ENCODE results near the gene TSPAN19. TPM values are rescaled to one million over a fixed set of nuclear protein-coding genes. Genes with fewer than 3 reads are reported as not detected.

The TSPAN19 gene
- total and polyA plus RNA-seq, 9 of the 15 experiments (the other 6 are each of a cell fraction or from before 2014, with no cell fraction given) = not detected

- Histone ChIP-seq H3K9me1 (ENCODE audit: control insufficient read depth, insufficient read depth, low read length) (no peaks in the 10 kb centered on the region), H3K4me2 (ENCODE audit: insufficient read depth, low read length) (no peak overlapping the region), H3K9ac (ENCODE audit: insufficient read depth in 1 of 2, low read depth in 2 of 2, low read length in 2 of 2) (no peak overlapping the region), H3K79me2 (ENCODE audit: control insufficient read depth, insufficient read depth, low read length) (no peaks in the 10 kb centered on the region), H3K9me3 (replicated peaks; ENCODE audit: control insufficient read depth, insufficient read depth, low read depth, low read length) (no peaks in the 10 kb centered on the region), H3K27ac (ENCODE audit: extremely low read depth, low read depth, low read length) (no peak overlapping the region), H3K4me3 (no peak overlapping the region), H3K4me1 (replicated peaks in 1 of 2; ENCODE audit: control insufficient read depth in 2 of 2, insufficient read depth in 2 of 2, low read length in 2 of 2) (no peaks in the 10 kb centered on the region), H3K36me3 (ENCODE audit: control insufficient read depth, insufficient read depth, low read length) (no peaks in the 10 kb centered on the region), H3K27me3 (ENCODE audit: control insufficient read depth in 2 of 2, insufficient read depth in 2 of 2, low read length in 2 of 2) (no peaks in the 10 kb centered on the region), H4K20me1 (replicated peaks; ENCODE audit: control insufficient read depth, insufficient read depth, low read length) (no peaks in the 10 kb centered on the region), H2AFZ (ENCODE audit: low read depth, low read length) (no peak overlapping the region)
- intact Hi-C loops (cut with micrococcal nuclease) = no loop called here
- in situ Hi-C loops (cut with MboI) = no loop called here
- no TSS peak for BruUV-seq (replicated peaks)
- WGBS (ENCODE audit: insufficient coverage, low coverage, missing lambda C conversion rate) = 0% methylated on average over 3 of the region's 3 CpGs
- FAIRE-seq (no peak), DNase-seq (ENCODE audit: extremely low read depth in 1 of 4, low spot score in 3 of 4) (no peak), ATAC-seq (no peak)
- ChIA-PET CTCF (ENCODE audit: low intra/inter-chr PET ratio) (no interaction called here), POLR2A (no interaction called here)
- no peak for TF ChIP-seq NEUROD1 (IDR thresholded peaks at IDR 0.05; ENCODE audit: borderline replicate concordance, low read depth, low read length, partially characterized antibody)
- TF ChIP-seq DLX4 (CRISPR knock-in tag; IDR thresholded peaks at IDR 0.05) = no peak
Observed at GRCh38 chr12:84983289-84983688, 52.8 kb downstream of the TSPAN19 start.

GRCh38 chr12:84982888-84983287 is 53.2 kb downstream of the TSPAN19 start:
- no peaks in the 10 kb centered on the region for H3K79me2 ChIP-seq (ENCODE audit: control insufficient read depth, insufficient read depth, low read length)
- no peak overlapping the region for H3K9ac ChIP-seq (ENCODE audit: insufficient read depth in 1 of 2, low read depth in 2 of 2, low read length in 2 of 2)
- no peaks in the 10 kb centered on the region for H3K9me3 ChIP-seq (replicated peaks; ENCODE audit: control insufficient read depth, insufficient read depth, low read depth, low read length)
- CTCF ChIA-PET (ENCODE audit: low intra/inter-chr PET ratio) = no interaction called here
- in situ Hi-C loops (cut with MboI) (no loop called here), intact Hi-C loops (cut with micrococcal nuclease) (no loop called here)
- H3K36me3 ChIP-seq (ENCODE audit: control insufficient read depth, insufficient read depth, low read length) = no peaks in the 10 kb centered on the region
- H3K4me3 ChIP-seq = no peak overlapping the region
- H3K4me1 ChIP-seq (replicated peaks in 1 of 2; ENCODE audit: control insufficient read depth in 2 of 2, insufficient read depth in 2 of 2, low read length in 2 of 2) = no peaks in the 10 kb centered on the region
- WGBS (ENCODE audit: insufficient coverage, low coverage, missing lambda C conversion rate) = 0% methylated on average over 1 of the region's 1 CpG
- H2AFZ ChIP-seq (ENCODE audit: low read depth, low read length) = no peak overlapping the region
- no TSS peak for BruUV-seq (replicated peaks)
- POLR2A ChIA-PET = no interaction called here
- no peak overlapping the region for H3K4me2 ChIP-seq (ENCODE audit: insufficient read depth, low read length)
- no peak for DNase-seq (ENCODE audit: extremely low read depth in 1 of 4, low spot score in 3 of 4)
- no peak overlapping the region for H3K27ac ChIP-seq (ENCODE audit: extremely low read depth, low read depth, low read length)
- H3K9me1 ChIP-seq (ENCODE audit: control insufficient read depth, insufficient read depth, low read length) = no peaks in the 10 kb centered on the region
- FAIRE-seq = no peak
- H4K20me1 ChIP-seq (replicated peaks; ENCODE audit: control insufficient read depth, insufficient read depth, low read length) = no peaks in the 10 kb centered on the region
- no peak for ATAC-seq
- H3K27me3 ChIP-seq (ENCODE audit: control insufficient read depth in 2 of 2, insufficient read depth in 2 of 2, low read length in 2 of 2) = no peaks in the 10 kb centered on the region
- TF ChIP-seq MCM3 (IDR thresholded peaks at IDR 0.05) = no peak
- no peak for TF ChIP-seq HNRNPK (IDR thresholded peaks at IDR 0.05; ENCODE audit: low read depth, low read length, poor library complexity, severe bottlenecking)
- TF ChIP-seq POLR2H (tag; IDR thresholded peaks at IDR 0.05; ENCODE audit: low read depth) = no peak
- no peak for TF ChIP-seq PYGO2 (tag; IDR thresholded peaks at IDR 0.05)
- no peak for TF ChIP-seq KLF13 (tag; IDR thresholded peaks at IDR 0.05; ENCODE audit: borderline replicate concordance, low read depth)
- TF ChIP-seq EWSR1 (IDR thresholded peaks at IDR 0.05; ENCODE audit: borderline replicate concordance, low read depth, partially characterized antibody) = no peak
- TF ChIP-seq GABPB2 (CRISPR knock-in tag; conservative IDR thresholded peaks at IDR 0.05) = no peak
- TF ChIP-seq THAP7 (CRISPR knock-in tag; IDR thresholded peaks at IDR 0.05) = no peak
- TF ChIP-seq ZNF668 (CRISPR knock-in tag; IDR thresholded peaks at IDR 0.05) = no peak
- TF ChIP-seq ZNF280A (IDR thresholded peaks at IDR 0.05; ENCODE audit: low read depth, partially characterized antibody) = no peak

Measured in K562 (cell line).